Thyroid gland (tissue), 4 donors: Measurements from ENCODE around the gene NEDD4.

Experiments used
- POLR2A ChIP-seq, 2 donors: fragments of 450-650 bp; IDR thresholded peaks; one replicate each; pipeline ENCODE4 v1.6.1; 2017; ENCODE audit warnings: antibody characterized with exemption in 2 of 2, mild to moderate bottlenecking in 2 of 2, moderate library complexity in 1 of 2
- TF ChIP-seq, protein P1 (sequence below), 6 experiments: fragments of 200-600 bp in 3 of 6; fragments of 450-650 bp in 3 of 6; sonication (generic) in 3 of 6; IDR thresholded peaks; one replicate each; pipeline ENCODE4 v1.5.1; 2016 to 2019; ENCODE audit warnings: antibody characterized with exemption in 6 of 6, mild to moderate bottlenecking in 2 of 6, inconsistent platforms in 1 of 6, moderate library complexity in 1 of 6

- TF ChIP-seq, protein P1, sequence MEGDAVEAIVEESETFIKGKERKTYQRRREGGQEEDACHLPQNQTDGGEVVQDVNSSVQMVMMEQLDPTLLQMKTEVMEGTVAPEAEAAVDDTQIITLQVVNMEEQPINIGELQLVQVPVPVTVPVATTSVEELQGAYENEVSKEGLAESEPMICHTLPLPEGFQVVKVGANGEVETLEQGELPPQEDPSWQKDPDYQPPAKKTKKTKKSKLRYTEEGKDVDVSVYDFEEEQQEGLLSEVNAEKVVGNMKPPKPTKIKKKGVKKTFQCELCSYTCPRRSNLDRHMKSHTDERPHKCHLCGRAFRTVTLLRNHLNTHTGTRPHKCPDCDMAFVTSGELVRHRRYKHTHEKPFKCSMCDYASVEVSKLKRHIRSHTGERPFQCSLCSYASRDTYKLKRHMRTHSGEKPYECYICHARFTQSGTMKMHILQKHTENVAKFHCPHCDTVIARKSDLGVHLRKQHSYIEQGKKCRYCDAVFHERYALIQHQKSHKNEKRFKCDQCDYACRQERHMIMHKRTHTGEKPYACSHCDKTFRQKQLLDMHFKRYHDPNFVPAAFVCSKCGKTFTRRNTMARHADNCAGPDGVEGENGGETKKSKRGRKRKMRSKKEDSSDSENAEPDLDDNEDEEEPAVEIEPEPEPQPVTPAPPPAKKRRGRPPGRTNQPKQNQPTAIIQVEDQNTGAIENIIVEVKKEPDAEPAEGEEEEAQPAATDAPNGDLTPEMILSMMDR (IDR thresholded peaks at IDR 0.05) = no peak
- TF ChIP-seq POLR2A (IDR thresholded peaks at IDR 0.05) = no peak
Measured at GRCh38 chr15:55884223-55884622, 109.2 kb downstream of the NEDD4 start.
